Neuronal stem cell (in vitro differentiated cells): ENCODE measurements around the gene BCL2.

Source experiments
- DNase-seq: peaks from one replicate; pipeline ENCODE4 v3.0.0-alpha.2; 2013; ENCODE audit warnings: low spot score
- H2AFZ ChIP-seq: one replicate; pipeline ENCODE4 v1.6.1; 2013; ENCODE audit warnings: mild to moderate bottlenecking, low read length, inconsistent platforms
- H2AK5ac ChIP-seq: 2 replicates; pipeline ENCODE4 v1.6.1; 2013; ENCODE audit warnings: low read depth, mild to moderate bottlenecking, inconsistent platforms, low read length, moderate library complexity, mixed read lengths
- H2BK120ac ChIP-seq: 2 replicates; pipeline ENCODE4 v1.6.1; 2013; ENCODE audit warnings: low read depth, mild to moderate bottlenecking, inconsistent platforms, low read length, moderate library complexity, mixed read lengths
- H2BK12ac ChIP-seq: one replicate; pipeline ENCODE4 v1.6.1; 2013; ENCODE audit warnings: low read length, inconsistent platforms
- H2BK15ac ChIP-seq: 2 replicates; pipeline ENCODE4 v1.6.1; 2013; ENCODE audit warnings: mild to moderate bottlenecking, low read length, inconsistent platforms, mixed read lengths
- H2BK5ac ChIP-seq: one replicate; pipeline ENCODE4 v1.6.1; 2013; ENCODE audit warnings: inconsistent platforms, mild to moderate bottlenecking, low read length, moderate library complexity
- H3K14ac ChIP-seq: one replicate; pipeline ENCODE4 v1.6.1; 2013; ENCODE audit warnings: low read length, inconsistent platforms
- H3K18ac ChIP-seq: 2 replicates; pipeline ENCODE4 v1.6.1; 2013; ENCODE audit warnings: low read length, inconsistent platforms
- H3K23ac ChIP-seq: 2 replicates; pipeline ENCODE4 v1.6.1; 2013; ENCODE audit warnings: low read depth, mild to moderate bottlenecking, mixed read lengths, low read length, inconsistent platforms; ENCODE audit not compliant: poor library complexity
- H3K27ac ChIP-seq: replicated peaks from 3 replicates; pipeline ENCODE4 v1.5.1; 2013; ENCODE audit warnings: low read length, inconsistent platforms
- H3K27me3 ChIP-seq, 3 experiments: 2 replicates each; pipeline ENCODE4 v1.6.1; 2013; ENCODE audit warnings: low read length in 3 of 3, mild to moderate bottlenecking in 2 of 3, inconsistent platforms in 1 of 3, low read depth in 1 of 3, mixed read lengths in 1 of 3, moderate library complexity in 1 of 3; ENCODE audit not compliant: control insufficient read depth in 3 of 3, insufficient read depth in 3 of 3
- H3K36me3 ChIP-seq, 2 donors: replicated peaks in 1 of 2; 2 replicates each; pipeline ENCODE4 v1.6.1; 2013; ENCODE audit warnings: low read length in 2 of 2; ENCODE audit not compliant: control insufficient read depth in 2 of 2, insufficient read depth in 2 of 2
- H3K4ac ChIP-seq: 2 replicates; pipeline ENCODE4 v1.6.1; 2013; ENCODE audit warnings: inconsistent platforms, mild to moderate bottlenecking, low read length, moderate library complexity
- H3K4me1 ChIP-seq, 2 donors: 1 replicate in 1 of 2; 2 replicates in 1 of 2; pipeline ENCODE4 v1.6.1; 2013; ENCODE audit warnings: low read length in 2 of 2, low read depth in 1 of 2; ENCODE audit not compliant: control insufficient read depth in 2 of 2, insufficient read depth in 1 of 2
- H3K4me2 ChIP-seq: one replicate; pipeline ENCODE4 v1.6.1; 2013; ENCODE audit warnings: mild to moderate bottlenecking, low read length, inconsistent platforms; ENCODE audit not compliant: insufficient read depth, poor library complexity, severe bottlenecking
- H3K4me3 ChIP-seq, 2 donors: 2 replicates each; pipeline ENCODE4 v1.5.1; 2013; ENCODE audit warnings: low read length in 2 of 2, mild to moderate bottlenecking in 2 of 2, inconsistent platforms in 1 of 2, moderate library complexity in 1 of 2
- H3K79me1 ChIP-seq: one replicate; pipeline ENCODE4 v1.6.1; 2013; ENCODE audit warnings: low read depth, mild to moderate bottlenecking, inconsistent platforms, low read length, moderate library complexity
- H3K9ac ChIP-seq: one replicate; pipeline ENCODE4 v1.6.1; 2013; ENCODE audit warnings: mild to moderate bottlenecking, low read depth, low read length, inconsistent platforms; ENCODE audit not compliant: poor library complexity
- H3K9me3 ChIP-seq, 2 donors: replicated peaks in 1 of 2; 2 replicates each; pipeline versions ENCODE3 to v1.6.1; 2013; ENCODE audit warnings: low read length in 2 of 2, mild to moderate bottlenecking in 2 of 2, inconsistent platforms in 1 of 2, low read depth in 1 of 2, mixed read lengths in 1 of 2, moderate library complexity in 1 of 2; ENCODE audit not compliant: control insufficient read depth in 2 of 2, insufficient read depth in 1 of 2
- H4K8ac ChIP-seq: one replicate; pipeline ENCODE4 v1.6.1; 2013; ENCODE audit warnings: low read depth, mild to moderate bottlenecking, inconsistent platforms, low read length, moderate library complexity
- H4K91ac ChIP-seq: one replicate; pipeline ENCODE4 v1.6.1; 2013; ENCODE audit warnings: low read length, low read depth, mild to moderate bottlenecking, inconsistent platforms; ENCODE audit not compliant: poor library complexity
- WGBS, 2 donors: extraction: QIAGEN DNeasy Blood & Tissue Kit; methylation state at CpG; one replicate each; pipeline ENCODE4 v1.1.7; 2013; ENCODE audit warnings: missing lambda C conversion rate in 2 of 2, mixed read lengths in 1 of 2; ENCODE audit not compliant: insufficient read length in 2 of 2, insufficient replicate concordance in 1 of 2; ENCODE audit errors: extremely low coverage in 2 of 2; 5-methylcytosine and 5-hydroxymethylcytosine counted together

Gene BCL2

DNA sequence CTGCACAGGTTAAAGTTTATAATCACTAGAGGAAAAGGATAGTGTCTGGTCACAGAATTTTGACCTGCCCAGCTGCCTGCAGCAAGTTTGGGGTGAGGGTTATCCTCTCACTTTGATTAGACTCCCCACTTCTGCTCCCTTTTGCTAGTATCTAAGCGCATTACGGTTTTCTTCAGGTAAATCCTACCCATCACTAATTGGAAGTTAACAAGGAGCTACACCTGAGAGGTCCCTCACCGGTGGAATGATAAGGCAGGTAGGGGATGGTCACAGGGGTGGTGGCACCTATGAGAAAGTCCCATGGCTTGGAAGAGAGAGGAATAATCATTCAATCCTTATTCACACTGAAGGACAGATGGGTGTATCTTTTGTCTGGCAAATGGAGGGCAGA lies 7.6 kb downstream of the BCL2 start:
- H2AFZ ChIP-seq = no peak overlapping the region
- WGBS, 2 donors = no CpG with 5 or more reads among the region's 3 CpGs
- H3K36me3 ChIP-seq = peaks cover 1 to 3% of the 10 kb centered on the region in 2 donors

DNA sequence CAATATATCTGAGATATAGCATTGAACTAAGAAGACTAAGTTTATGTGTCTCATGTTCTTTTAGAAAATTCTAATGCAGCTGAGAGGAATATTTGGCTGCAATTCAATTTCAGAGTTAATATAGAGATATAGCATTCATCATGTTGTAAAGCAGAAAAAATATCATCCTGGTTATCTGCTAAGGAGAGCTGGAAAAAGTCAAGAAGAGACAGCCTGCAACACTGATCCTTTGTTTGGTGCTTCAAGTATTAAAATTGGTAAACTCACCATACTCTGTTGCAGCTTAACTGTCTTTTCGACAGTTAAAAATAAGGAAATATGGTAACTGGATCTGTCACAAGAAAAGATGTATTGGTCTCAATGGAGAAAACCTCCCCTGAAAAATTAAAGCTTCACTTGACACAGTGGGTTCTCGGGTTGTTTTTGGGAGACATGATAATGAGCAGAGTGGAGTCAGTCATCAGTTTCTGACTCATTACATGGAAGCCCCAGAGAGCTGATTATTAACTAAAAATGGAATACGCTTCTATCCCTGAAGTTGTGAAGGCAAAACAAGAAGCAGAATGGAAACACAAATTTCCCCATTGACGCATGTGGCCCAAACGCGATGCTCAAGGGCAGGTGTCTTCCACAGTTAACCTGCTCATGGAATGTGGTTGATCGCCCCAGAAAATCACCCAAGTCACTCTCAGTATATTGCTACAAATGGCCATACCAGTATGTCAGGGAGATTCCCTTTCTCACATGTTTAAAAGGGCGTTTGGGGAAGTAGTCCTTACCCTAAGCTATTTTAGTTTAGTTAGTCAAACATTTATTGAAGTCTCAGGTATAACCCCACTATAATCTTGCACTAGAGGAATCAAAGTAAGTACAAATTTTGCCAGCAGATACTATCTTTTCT lies 8.2 kb downstream of the BCL2 start:
- no peak overlapping the region for H2AFZ ChIP-seq
- H3K9ac ChIP-seq = no peak overlapping the region
- no peak overlapping the region for H3K18ac ChIP-seq
- no peak overlapping the region for H2BK5ac ChIP-seq
- no peak overlapping the region for H2BK12ac ChIP-seq
- no peak overlapping the region for H4K91ac ChIP-seq
- H3K4me3 ChIP-seq = no peak overlapping the region
- H3K27me3 ChIP-seq = no peaks in the 10 kb centered on the region
- H3K14ac ChIP-seq = no peak overlapping the region
- WGBS, 2 donors = no CpG with 5 or more reads among the region's 8 CpGs
- no peak overlapping the region for H4K8ac ChIP-seq
- DNase-seq = no peak
- peaks cover 1 to 3% of the 10 kb centered on the region in 2 donors for H3K36me3 ChIP-seq
- no peak overlapping the region for H3K27ac ChIP-seq
- H3K79me1 ChIP-seq = peaks cover 3% of the 10 kb centered on the region
- peaks cover 12 to 13% of the 10 kb centered on the region in 2 donors for H3K4me1 ChIP-seq
- H3K4ac ChIP-seq = no peak overlapping the region
- H3K23ac ChIP-seq = no peak overlapping the region
- no peaks in the 10 kb centered on the region for H3K9me3 ChIP-seq
- no peak overlapping the region for H3K4me2 ChIP-seq
- H2AK5ac ChIP-seq = no peak overlapping the region
- H2BK120ac ChIP-seq = no peak overlapping the region
- H2BK15ac ChIP-seq = no peak overlapping the region

More for the DNA sequence above, 7.6 kb downstream of the BCL2 start:
- no peak for DNase-seq
- Histone ChIP-seq H2BK15ac (no peak overlapping the region), H4K8ac (no peak overlapping the region), H3K4me1 (peaks cover 11 to 14% of the 10 kb centered on the region in 2 donors), H3K79me1 (peaks cover 3% of the 10 kb centered on the region), H4K91ac (no peak overlapping the region), H3K9me3 (no peaks in the 10 kb centered on the region), H2AK5ac (no peak overlapping the region), H3K27ac (no peak overlapping the region), H2BK120ac (no peak overlapping the region), H3K4me3 (no peak overlapping the region), H2BK12ac (no peak overlapping the region), H3K4ac (no peak overlapping the region), H3K23ac (no peak overlapping the region), H3K27me3 (no peaks in the 10 kb centered on the region), H2BK5ac (no peak overlapping the region), H3K4me2 (no peak overlapping the region), H3K18ac (no peak overlapping the region), H3K14ac (no peak overlapping the region), H3K9ac (no peak overlapping the region)

DNA sequence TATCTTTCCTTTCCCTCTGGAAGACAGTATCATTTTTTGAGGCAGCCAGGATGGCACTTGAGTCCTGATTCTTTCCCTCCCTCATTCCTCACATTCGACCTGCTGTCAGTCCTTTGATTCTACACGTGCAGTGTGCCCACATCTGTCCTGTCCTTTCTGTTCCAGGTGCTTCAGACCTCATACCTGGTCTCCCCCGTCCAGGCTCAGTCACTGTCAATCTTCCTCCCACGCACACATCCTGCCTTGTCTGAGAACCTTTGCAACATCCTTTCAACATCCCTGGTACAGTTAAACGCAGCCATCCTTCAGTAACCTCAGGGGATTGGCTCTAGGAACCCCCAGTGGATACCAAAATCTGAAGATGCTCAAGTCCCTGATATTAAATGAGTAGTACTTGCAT lies 10.1 kb downstream of the BCL2 start:
- DNase-seq = no peak
- Histone ChIP-seq H3K79me1 (peaks cover 3% of the 10 kb centered on the region), H3K18ac (peak overlapping the region; percentile 55), H3K23ac (no peak overlapping the region), H3K4me3 (no peak overlapping the region), H2AFZ (no peak overlapping the region), H2BK5ac (no peak overlapping the region), H2AK5ac (no peak overlapping the region), H2BK120ac (no peak overlapping the region), H3K14ac (peak overlapping the region; percentile 57), H3K9ac (peak overlapping the region; percentile 45), H2BK12ac (peak overlapping the region; percentile 93), H3K27me3 (no peaks in the 10 kb centered on the region), H3K9me3 (no peaks in the 10 kb centered on the region), H3K4me2 (no peak overlapping the region), H2BK15ac (no peak overlapping the region), H4K91ac (peak overlapping the region; percentile 40), H3K27ac (no peak overlapping the region), H3K4me1 (peaks cover 11 to 20% of the 10 kb centered on the region in 2 donors), H4K8ac (no peak overlapping the region), H3K36me3 (peaks cover 1 to 3% of the 10 kb centered on the region in 2 donors), H3K4ac (no peak overlapping the region)
- no CpG with 5 or more reads among the region's 5 CpGs for WGBS, 2 donors

DNA sequence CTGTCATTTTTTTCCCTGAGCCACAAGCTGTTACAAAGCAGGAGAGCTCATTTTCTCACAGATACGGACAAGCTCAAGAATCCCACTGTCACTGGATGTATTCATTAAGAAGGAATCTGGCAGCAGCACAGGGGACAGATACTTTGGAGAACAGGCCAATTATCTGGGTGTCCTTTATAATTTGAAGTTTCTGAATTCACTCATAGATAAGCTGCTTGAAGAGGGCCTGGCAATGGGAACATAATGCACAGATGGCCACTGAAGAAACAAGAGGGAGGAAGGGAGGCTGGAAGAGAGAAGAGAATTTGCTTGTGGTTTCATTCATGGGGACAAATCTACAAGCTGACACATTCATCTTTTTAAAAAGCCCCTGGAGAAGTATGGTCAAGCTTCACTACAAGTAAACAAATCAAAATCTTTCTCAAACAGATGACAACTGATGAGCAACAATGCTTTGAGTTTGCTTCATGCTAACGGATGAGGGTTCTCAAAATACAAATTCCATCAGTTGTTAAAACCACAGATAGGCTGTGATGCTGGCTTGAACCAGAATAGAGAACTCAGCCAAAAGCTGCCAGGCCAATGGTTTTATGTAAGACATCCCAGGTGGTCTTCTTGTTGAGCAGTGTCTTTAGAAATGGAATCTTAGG lies 11.9 kb downstream of the BCL2 start:
- no peak overlapping the region for H3K4me3 ChIP-seq
- H2BK5ac ChIP-seq = no peak overlapping the region
- H2AK5ac ChIP-seq = no peak overlapping the region
- no peak overlapping the region for H4K8ac ChIP-seq
- no peak overlapping the region for H4K91ac ChIP-seq
- H2AFZ ChIP-seq = peak overlapping the region; percentile 3
- no peak overlapping the region for H3K4me2 ChIP-seq
- WGBS, 2 donors = no CpG with 5 or more reads among the region's 2 CpGs
- peak overlapping the region; percentile 82 for H3K27ac ChIP-seq
- H3K4ac ChIP-seq = no peak overlapping the region
- H2BK12ac ChIP-seq = no peak overlapping the region
- H3K36me3 ChIP-seq = peaks cover 1 to 3% of the 10 kb centered on the region in 2 donors
- no peak overlapping the region for H2BK15ac ChIP-seq
- peaks cover 3% of the 10 kb centered on the region for H3K79me1 ChIP-seq
- no peaks in the 10 kb centered on the region for H3K9me3 ChIP-seq
- H3K27me3 ChIP-seq = no peaks in the 10 kb centered on the region
- H3K23ac ChIP-seq = no peak overlapping the region
- no peak overlapping the region for H3K9ac ChIP-seq
- H3K4me1 ChIP-seq = peaks cover 11 to 17% of the 10 kb centered on the region in 2 donors
- no peak overlapping the region for H3K18ac ChIP-seq
- no peak for DNase-seq
- no peak overlapping the region for H3K14ac ChIP-seq
- no peak overlapping the region for H2BK120ac ChIP-seq
